Thymus (tissue), 14 donors: ENCODE measurements around the gene TMCO5A. TPM values are rescaled to one million over a fixed set of nuclear protein-coding genes. Genes with fewer than 3 reads are reported as not detected.

Experiments
- DNase-seq, 9 donors: peaks; one replicate each; pipeline ENCODE4 v3.0.0-alpha.2; 2013; ENCODE audit warnings: low spot score in 9 of 9, low read depth in 6 of 9, missing footprints in 1 of 9
- H3K27ac ChIP-seq, 2 donors: one replicate each; pipeline ENCODE4 v1.5.1; 2013; ENCODE audit warnings: control low read depth in 1 of 2, low read depth in 1 of 2, low read length in 1 of 2, mild to moderate bottlenecking in 1 of 2, moderate library complexity in 1 of 2
- H3K27me3 ChIP-seq, 2 donors: one replicate each; pipeline ENCODE4 v1.5.1; 2013; ENCODE audit warnings: low read length in 1 of 2; ENCODE audit not compliant: control insufficient read depth in 2 of 2, insufficient read depth in 1 of 2
- H3K36me3 ChIP-seq, 2 donors: one replicate each; pipeline ENCODE4 v1.5.1; 2013; ENCODE audit warnings: low read length in 1 of 2, mild to moderate bottlenecking in 1 of 2, moderate library complexity in 1 of 2; ENCODE audit not compliant: control insufficient read depth in 2 of 2, insufficient read depth in 2 of 2
- H3K4me1 ChIP-seq, 2 donors: one replicate each; pipeline ENCODE4 v1.5.1; 2013; ENCODE audit warnings: low read length in 2 of 2; ENCODE audit not compliant: control insufficient read depth in 2 of 2, insufficient read depth in 2 of 2
- H3K4me3 ChIP-seq, 2 donors: one replicate each; pipeline ENCODE4 v1.5.1; 2013; ENCODE audit warnings: low read length in 2 of 2, control low read depth in 1 of 2, mild to moderate bottlenecking in 1 of 2
- H3K9me3 ChIP-seq, 2 donors: one replicate each; pipeline ENCODE4 v1.5.1; 2013; ENCODE audit warnings: low read length in 1 of 2, mild to moderate bottlenecking in 1 of 2; ENCODE audit not compliant: control insufficient read depth in 2 of 2, insufficient read depth in 1 of 2
- WGBS: extraction: QIAGEN DNeasy Blood & Tissue Kit; methylation state at CpG from one replicate; pipeline ENCODE4 v1.1.7; 2013; 5-methylcytosine and 5-hydroxymethylcytosine counted together
- long read RNA-seq, 10 donors: transcript quantifications; one replicate each; lab custom pipeline, GENCODE V29; 2026
- polyA plus RNA-seq: library from polyadenylated mRNA; stranded (reverse); fragments of 200-250 nt; gene quantifications from one replicate; pipeline ENCODE4 v1.2.3, GENCODE V29; 2013
- total RNA-seq: library from RNA; stranded (reverse); fragments of 120-200 nt; gene quantifications from one replicate; pipeline ENCODE4 v1.2.4, GENCODE V29; 2013
- donor health status: healthy.

Gene TMCO5A
- not detected for total RNA-seq
- polyA plus RNA-seq, result 0.27 TPM
- long read RNA-seq, donor 1, result 0 reads
- long read RNA-seq, donor 2, result 0 reads
- long read RNA-seq, donor 3, result 0 reads
- long read RNA-seq, donor 4, result 0 reads
- long read RNA-seq, donor 5, result 0 reads
- long read RNA-seq, donor 6, result 0 reads
- long read RNA-seq, donor 7, result 0 reads
- long read RNA-seq, donor 8, result 0 reads
- long read RNA-seq, donor 9, result 0 reads
- long read RNA-seq, donor 10, result 0 reads

GRCh38 chr15:37934340-37934739 lies at the start of gene TMCO5A:
TMCO5A (plus strand) TSS chr15:37934640; CDS start chr15:37936324, 1,684 bp downstream.
- H3K27ac ChIP-seq, result no peak within 1 kb of the TSS
- DNase-seq, result no peak
- H3K27me3 ChIP-seq, result no peaks in the 10 kb centered on the region
- 75% methylated on average over 1 of the region's 1 CpG for WGBS
- H3K4me1 ChIP-seq, result no peaks in the 10 kb centered on the region
- H3K4me3 ChIP-seq, result no peak within 1 kb of the TSS
- no peaks in the 10 kb centered on the region for H3K9me3 ChIP-seq
- no peaks in the 10 kb centered on the region for H3K36me3 ChIP-seq

DNA sequence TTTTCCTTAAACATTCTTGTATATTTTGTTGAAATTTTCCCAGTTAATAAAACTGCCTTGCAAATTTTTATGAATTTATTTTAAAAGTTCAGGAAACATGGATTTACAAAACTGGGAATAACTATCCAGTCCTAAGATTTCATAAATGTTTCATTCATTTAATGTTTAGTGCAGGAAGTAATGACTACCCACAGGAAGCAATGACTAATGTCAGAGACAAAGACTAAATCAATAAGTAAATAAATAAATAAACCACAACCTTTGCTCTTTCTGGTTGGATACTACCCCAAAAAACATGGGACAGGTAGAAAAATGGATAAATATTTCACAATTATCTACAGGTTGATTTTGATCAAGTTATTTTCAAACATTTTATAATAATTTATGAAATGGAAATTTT lies 48.8 kb upstream of the TMCO5A start:
- Histone ChIP-seq H3K36me3 (no peaks in the 10 kb centered on the region), H3K27me3 (no peaks in the 10 kb centered on the region), H3K27ac (no peak overlapping the region), H3K9me3 (no peaks in the 10 kb centered on the region), H3K4me3 (no peak overlapping the region), H3K4me1 (no peaks in the 10 kb centered on the region)
- DNase-seq, result no peak

- DNase-seq, result no peak
- no peaks in the 10 kb centered on the region for H3K36me3 ChIP-seq
- H3K9me3 ChIP-seq, result no peaks in the 10 kb centered on the region
- H3K27ac ChIP-seq, result no peak overlapping the region
- H3K4me1 ChIP-seq, result no peaks in the 10 kb centered on the region
- 96% methylated on average over 4 of the region's 4 CpGs for WGBS
- H3K27me3 ChIP-seq, result no peaks in the 10 kb centered on the region
- no peak overlapping the region for H3K4me3 ChIP-seq
Observed at GRCh38 chr15:37888356-37888755, 46.1 kb upstream of the TMCO5A start.

GRCh38 chr15:37891766-37892368 lies 42.6 kb upstream of the TMCO5A start:
- H3K9me3 ChIP-seq, result no peaks in the 10 kb centered on the region
- H3K36me3 ChIP-seq, result no peaks in the 10 kb centered on the region
- no peaks in the 10 kb centered on the region for H3K4me1 ChIP-seq
- peak in 2 of 9 donors; percentile 2 to 29 for DNase-seq
- no peak overlapping the region for H3K4me3 ChIP-seq
- H3K27ac ChIP-seq, result no peak overlapping the region
- WGBS, result 64% methylated on average over 4 of the region's 4 CpGs
- no peaks in the 10 kb centered on the region for H3K27me3 ChIP-seq

- DNase-seq, result no peak
- H3K9me3 ChIP-seq, result no peaks in the 10 kb centered on the region
- no peak overlapping the region for H3K4me3 ChIP-seq
- H3K36me3 ChIP-seq, result no peaks in the 10 kb centered on the region
- no peaks in the 10 kb centered on the region for H3K27me3 ChIP-seq
- H3K4me1 ChIP-seq, result no peaks in the 10 kb centered on the region
- no peak overlapping the region for H3K27ac ChIP-seq
Observed at GRCh38 chr15:37893309-37893708, 41.1 kb upstream of the TMCO5A start.

- WGBS, result 96% methylated on average over 2 of the region's 2 CpGs
- Histone ChIP-seq H3K27ac (no peak overlapping the region), H3K27me3 (no peaks in the 10 kb centered on the region), H3K4me3 (no peak overlapping the region), H3K4me1 (no peaks in the 10 kb centered on the region), H3K9me3 (no peaks in the 10 kb centered on the region), H3K36me3 (no peaks in the 10 kb centered on the region)
- no peak for DNase-seq
Observed at GRCh38 chr15:37898362-37898761, 36.1 kb upstream of the TMCO5A start.

- 89% methylated on average over 7 of the region's 7 CpGs for WGBS
- no peaks in the 10 kb centered on the region for H3K36me3 ChIP-seq
- no peak overlapping the region for H3K27ac ChIP-seq
- no peak overlapping the region for H3K4me3 ChIP-seq
- H3K4me1 ChIP-seq, result no peaks in the 10 kb centered on the region
- DNase-seq, result no peak
- H3K9me3 ChIP-seq, result no peaks in the 10 kb centered on the region
- no peaks in the 10 kb centered on the region for H3K27me3 ChIP-seq
Observed at GRCh38 chr15:37900326-37901221, 33.9 kb upstream of the TMCO5A start.

DNA sequence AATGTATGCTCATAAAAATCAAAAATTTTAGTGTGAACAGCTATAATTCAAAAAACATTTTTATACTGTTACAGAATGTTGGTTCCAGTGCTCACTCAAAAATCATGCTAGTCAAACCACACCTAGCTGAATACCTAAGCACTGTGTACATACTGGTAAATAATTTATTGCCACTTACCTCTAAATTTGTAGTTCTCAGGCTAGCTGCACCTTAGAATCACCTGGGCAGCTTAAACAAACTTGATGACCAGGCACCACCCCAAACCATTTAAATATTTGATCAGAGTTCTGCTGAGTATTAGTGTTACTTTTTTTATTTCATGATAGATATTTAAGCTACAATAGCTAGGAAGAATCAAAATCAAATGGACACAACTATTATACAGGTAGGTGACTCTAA lies 32.3 kb upstream of the TMCO5A start:
- no peaks in the 10 kb centered on the region for H3K36me3 ChIP-seq
- no peaks in the 10 kb centered on the region for H3K4me1 ChIP-seq
- H3K4me3 ChIP-seq, result no peak overlapping the region
- no peaks in the 10 kb centered on the region for H3K9me3 ChIP-seq
- H3K27me3 ChIP-seq, result no peaks in the 10 kb centered on the region
- no peak for DNase-seq
- no peak overlapping the region for H3K27ac ChIP-seq

GRCh38 chr15:37903919-37904625 lies 30.4 kb upstream of the TMCO5A start:
- Histone ChIP-seq H3K9me3 (no peaks in the 10 kb centered on the region), H3K4me1 (no peaks in the 10 kb centered on the region), H3K36me3 (no peaks in the 10 kb centered on the region), H3K4me3 (no peak overlapping the region), H3K27me3 (no peaks in the 10 kb centered on the region), H3K27ac (no peak overlapping the region)
- 94% methylated on average over 11 of the region's 11 CpGs for WGBS
- no peak for DNase-seq
